ENCODE data around the gene ELP2.

GRCh38 chr18:36185901-36186460 lies 56.3 kb downstream of the ELP2 start:
- TF ChIP-seq, protein P1, sequence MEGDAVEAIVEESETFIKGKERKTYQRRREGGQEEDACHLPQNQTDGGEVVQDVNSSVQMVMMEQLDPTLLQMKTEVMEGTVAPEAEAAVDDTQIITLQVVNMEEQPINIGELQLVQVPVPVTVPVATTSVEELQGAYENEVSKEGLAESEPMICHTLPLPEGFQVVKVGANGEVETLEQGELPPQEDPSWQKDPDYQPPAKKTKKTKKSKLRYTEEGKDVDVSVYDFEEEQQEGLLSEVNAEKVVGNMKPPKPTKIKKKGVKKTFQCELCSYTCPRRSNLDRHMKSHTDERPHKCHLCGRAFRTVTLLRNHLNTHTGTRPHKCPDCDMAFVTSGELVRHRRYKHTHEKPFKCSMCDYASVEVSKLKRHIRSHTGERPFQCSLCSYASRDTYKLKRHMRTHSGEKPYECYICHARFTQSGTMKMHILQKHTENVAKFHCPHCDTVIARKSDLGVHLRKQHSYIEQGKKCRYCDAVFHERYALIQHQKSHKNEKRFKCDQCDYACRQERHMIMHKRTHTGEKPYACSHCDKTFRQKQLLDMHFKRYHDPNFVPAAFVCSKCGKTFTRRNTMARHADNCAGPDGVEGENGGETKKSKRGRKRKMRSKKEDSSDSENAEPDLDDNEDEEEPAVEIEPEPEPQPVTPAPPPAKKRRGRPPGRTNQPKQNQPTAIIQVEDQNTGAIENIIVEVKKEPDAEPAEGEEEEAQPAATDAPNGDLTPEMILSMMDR (IDR thresholded peaks at IDR 0.05), result no peak
- no peak for TF ChIP-seq POLR2AphosphoS5 (IDR thresholded peaks at IDR 0.05)
- no peak for TF ChIP-seq EP300 (IDR thresholded peaks at IDR 0.05; ENCODE audit: low read depth)
